ENCODE measurements around the gene ZNF618. TPM values are rescaled to one million over a fixed set of nuclear protein-coding genes. Genes with fewer than 3 reads are reported as not detected.

Gene ZNF618
- total RNA-seq, 1 donor from 2014 or later, result 12.1 TPM

DNA sequence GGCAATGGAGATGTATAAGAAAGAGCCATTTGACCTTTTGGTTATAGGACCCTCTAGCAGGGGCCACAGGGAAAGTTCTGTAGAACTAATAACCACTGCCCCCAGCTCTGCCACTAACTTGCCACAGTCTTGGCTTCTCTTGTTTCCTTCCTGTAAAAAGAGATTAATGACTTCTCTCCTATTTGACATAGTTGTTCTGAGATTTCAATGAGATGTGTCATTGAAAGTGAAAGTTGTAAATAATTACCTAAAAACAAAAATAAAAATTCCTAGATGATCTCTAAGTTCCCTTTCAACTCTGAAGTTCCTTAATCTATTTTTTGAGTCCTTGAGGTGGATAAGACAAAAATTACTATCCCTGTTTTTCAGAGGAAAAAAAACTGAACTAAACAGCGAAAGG, 224.4 kb downstream of the ZNF618 start:
- DNase-seq (ENCODE audit: low read depth), result no peak
- Histone ChIP-seq H3K36me3 (ENCODE audit: control insufficient read depth, insufficient read depth, low read length) (no peaks in the 10 kb centered on the region), H3K27me3 (ENCODE audit: control insufficient read depth, insufficient read depth, low read length) (no peaks in the 10 kb centered on the region), H3K4me3 (ENCODE audit: low read depth, low read length) (no peak overlapping the region)
- TF ChIP-seq CTCF (IDR thresholded peaks at IDR 0.05; ENCODE audit: insufficient read depth, low read length, poor library complexity, severe bottlenecking), result no peak

DNA sequence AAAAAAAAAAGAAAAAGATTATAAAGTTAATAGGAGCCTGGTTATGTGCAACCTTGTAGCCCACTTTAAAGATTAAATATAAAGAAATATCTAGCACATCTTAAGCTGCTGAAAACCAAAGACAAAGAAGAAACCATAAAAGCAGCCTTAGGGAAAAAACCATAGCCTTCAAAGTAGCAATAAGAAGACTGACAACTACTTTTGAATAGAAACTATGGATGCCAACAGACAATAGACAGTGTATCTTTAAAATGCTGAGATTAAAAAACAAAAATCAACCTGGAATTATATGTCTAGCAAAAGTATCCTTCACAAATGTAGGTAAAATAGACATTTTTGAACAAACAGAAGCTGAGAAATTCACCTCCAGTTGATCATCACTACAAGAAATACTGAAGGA, 226.4 kb downstream of the ZNF618 start:
- no peak for DNase-seq (ENCODE audit: low read depth)
- Histone ChIP-seq H3K4me3 (ENCODE audit: low read depth, low read length) (no peak overlapping the region), H3K36me3 (ENCODE audit: control insufficient read depth, insufficient read depth, low read length) (no peaks in the 10 kb centered on the region), H3K27me3 (ENCODE audit: control insufficient read depth, insufficient read depth, low read length) (no peaks in the 10 kb centered on the region)
- TF ChIP-seq CTCF (IDR thresholded peaks at IDR 0.05; ENCODE audit: insufficient read depth, low read length, poor library complexity, severe bottlenecking), result no peak

GRCh38 chr9:114105236-114105635, 229.1 kb downstream of the ZNF618 start:
- Histone ChIP-seq H3K36me3 (ENCODE audit: control insufficient read depth, insufficient read depth, low read length) (no peaks in the 10 kb centered on the region), H3K27me3 (ENCODE audit: control insufficient read depth, insufficient read depth, low read length) (no peaks in the 10 kb centered on the region), H3K4me3 (ENCODE audit: low read depth, low read length) (no peak overlapping the region)
- no peak for TF ChIP-seq CTCF (IDR thresholded peaks at IDR 0.05; ENCODE audit: insufficient read depth, low read length, poor library complexity, severe bottlenecking)
- no peak for DNase-seq (ENCODE audit: low read depth)

Other genes with a start within 250 kb of the ZNF618 start
- gene AMBP, start 202.0 kb downstream of the ZNF618 start, total RNA-seq, result not detected in 2 replicates
- 13.8 and 15.8 TPM in 2 replicates for gene KIF12, start 223.0 kb downstream of the ZNF618 start, total RNA-seq

Measured in kidney epithelial cell (primary cell).